Keratinocyte (primary cell): Measurements from ENCODE around the gene HDGFL3. TPM values are rescaled to one million over a fixed set of nuclear protein-coding genes. Genes with fewer than 3 reads are reported as not detected.

Source experiments
- DNase-seq: peaks from one replicate; pipeline ENCODE4 v3.0.0-alpha.2; 2011; ENCODE audit warnings: low read depth, missing footprints, low spot score
- FAIRE-seq: peaks from 2 replicates; lab custom pipeline; 2011; peaks lifted over from hg19 to GRCh38; lab: Jason Lieb, UNC
- H2AFZ ChIP-seq: 2 replicates; pipeline ENCODE4 v1.6.0; 2012; ENCODE audit warnings: low read length, control low read depth, inconsistent platforms; ENCODE audit not compliant: control insufficient read depth
- H3K27ac ChIP-seq: 2 replicates; pipeline ENCODE4 v1.5.1; 2011; ENCODE audit warnings: low read length; ENCODE audit not compliant: control insufficient read depth, insufficient read depth
- H3K27me3 ChIP-seq: 3 replicates; pipeline ENCODE4 v1.6.0; 2011; ENCODE audit warnings: low read length; ENCODE audit not compliant: control insufficient read depth, insufficient read depth; ENCODE audit errors: extremely low read depth
- H3K36me3 ChIP-seq, 2 experiments: 2 replicates in 1 of 2; 3 replicates in 1 of 2; pipeline ENCODE4 v1.5.1; 2011; ENCODE audit warnings: low read length in 2 of 2, mild to moderate bottlenecking in 1 of 2; ENCODE audit not compliant: control insufficient read depth in 2 of 2, insufficient read depth in 2 of 2; ENCODE audit errors: extremely low read depth in 1 of 2
- H3K4me1 ChIP-seq: 3 replicates; pipeline ENCODE4 v1.5.1; 2011; ENCODE audit warnings: low read length; ENCODE audit not compliant: control insufficient read depth, insufficient read depth; ENCODE audit errors: extremely low read depth
- H3K4me2 ChIP-seq: 3 replicates; pipeline ENCODE4 v1.6.0; 2011; ENCODE audit warnings: low read depth, low read length; ENCODE audit not compliant: control insufficient read depth, insufficient read depth; ENCODE audit errors: extremely low read depth
- H3K4me3 ChIP-seq, 3 experiments: fragments of 200-600 bp in 1 of 3; sonication (generic) in 1 of 3; 2 replicates in 2 of 3; 3 replicates in 1 of 3; pipeline ENCODE4 v1.5.1; 2011 to 2016; ENCODE audit warnings: low read length in 3 of 3, mild to moderate bottlenecking in 3 of 3, control low read depth in 2 of 3, inconsistent platforms in 1 of 3, low read depth in 1 of 3, mixed read lengths in 1 of 3, mixed run types in 1 of 3, moderate library complexity in 1 of 3; ENCODE audit not compliant: control insufficient read depth in 2 of 3, insufficient read depth in 2 of 3; ENCODE audit errors: extremely low read depth in 1 of 3
- H3K79me2 ChIP-seq: 2 replicates; pipeline ENCODE4 v1.6.0; 2012; ENCODE audit warnings: low read length; ENCODE audit not compliant: control insufficient read depth, insufficient read depth
- H3K9ac ChIP-seq: 3 replicates; pipeline ENCODE4 v1.6.0; 2011; ENCODE audit warnings: low read length; ENCODE audit not compliant: control insufficient read depth, insufficient read depth; ENCODE audit errors: extremely low read depth
- H3K9me1 ChIP-seq: 3 replicates; pipeline ENCODE4 v1.6.0; 2011; ENCODE audit warnings: low read length; ENCODE audit not compliant: control insufficient read depth, insufficient read depth; ENCODE audit errors: extremely low read depth
- H3K9me3 ChIP-seq: 2 replicates; pipeline ENCODE4 v1.5.1; 2012; ENCODE audit warnings: low read depth, low read length; ENCODE audit not compliant: control insufficient read depth
- H4K20me1 ChIP-seq: 3 replicates; pipeline ENCODE4 v1.6.0; 2011; ENCODE audit warnings: low read length; ENCODE audit not compliant: control insufficient read depth, insufficient read depth; ENCODE audit errors: extremely low read depth
- EZH2 ChIP-seq: IDR thresholded peaks from one replicate; pipeline ENCODE4 v1.6.1; 2012; ENCODE audit warnings: inconsistent platforms, mild to moderate bottlenecking, low read length, moderate library complexity
- dilution Hi-C: fragments of 300-500 bp; cut with MboI; formaldehyde crosslinking; loops from one replicate; pipeline ENCODE4 v1.7.0; 2020; ENCODE audit warnings: low sequenced_read_pairs; ENCODE audit not compliant: extremely low pct_ligation_motif_present
- polyA plus RNA-seq, 5 experiments: library from polyadenylated mRNA; depleted of rRNA in 3 of 5; stranded (reverse) in 3 of 5; stranded (forward) in 1 of 5; unstranded in 1 of 5; fragments of >200 nt; gene quantifications; 1 replicate in 1 of 5; 2 replicates in 3 of 5; 3 replicates in 1 of 5; pipeline versions ENCODE4 v1.2.1 to v1.2.3, GENCODE V29; 2011 to 2012; ENCODE audit warnings: missing spikeins in 2 of 5, low read depth in 1 of 5, low replicate concordance in 1 of 5
- TF ChIP-seq, protein P1 (sequence below), 3 experiments: IDR thresholded peaks in 1 of 3; conservative IDR thresholded peaks in 1 of 3; optimal IDR thresholded peaks in 1 of 3; 2 replicates in 2 of 3; 3 replicates in 1 of 3; pipeline versions ENCODE3 to v1.5.1; 2011; ENCODE audit warnings: low read length in 3 of 3, mild to moderate bottlenecking in 3 of 3, moderate library complexity in 2 of 3, control low read depth in 1 of 3, inconsistent platforms in 1 of 3; ENCODE audit not compliant: insufficient read depth in 2 of 3; ENCODE audit errors: extremely low read depth in 1 of 3

The HDGFL3 gene
- polyA plus RNA-seq, 1 donor (not counting 4 experiments of a cell fraction or from before 2014, with no cell fraction given), result 35.1 TPM

- Histone ChIP-seq H3K27ac (no peak overlapping the region), H3K4me1 (peaks cover 20% of the 10 kb centered on the region), H4K20me1 (no peaks in the 10 kb centered on the region), H3K4me3 (no peak overlapping the region), H3K4me2 (no peak overlapping the region), H3K9ac (no peak overlapping the region), H3K36me3 (no peaks in the 10 kb centered on the region), H3K9me3 (no peaks in the 10 kb centered on the region), H3K79me2 (peaks cover 73% of the 10 kb centered on the region), H3K27me3 (no peaks in the 10 kb centered on the region), H2AFZ (no peak overlapping the region), H3K9me1 (peaks cover 2% of the 10 kb centered on the region)
- dilution Hi-C loops, result no loop called here
- DNase-seq (no peak), FAIRE-seq (peak; percentile 5)
- TF ChIP-seq, protein P1, sequence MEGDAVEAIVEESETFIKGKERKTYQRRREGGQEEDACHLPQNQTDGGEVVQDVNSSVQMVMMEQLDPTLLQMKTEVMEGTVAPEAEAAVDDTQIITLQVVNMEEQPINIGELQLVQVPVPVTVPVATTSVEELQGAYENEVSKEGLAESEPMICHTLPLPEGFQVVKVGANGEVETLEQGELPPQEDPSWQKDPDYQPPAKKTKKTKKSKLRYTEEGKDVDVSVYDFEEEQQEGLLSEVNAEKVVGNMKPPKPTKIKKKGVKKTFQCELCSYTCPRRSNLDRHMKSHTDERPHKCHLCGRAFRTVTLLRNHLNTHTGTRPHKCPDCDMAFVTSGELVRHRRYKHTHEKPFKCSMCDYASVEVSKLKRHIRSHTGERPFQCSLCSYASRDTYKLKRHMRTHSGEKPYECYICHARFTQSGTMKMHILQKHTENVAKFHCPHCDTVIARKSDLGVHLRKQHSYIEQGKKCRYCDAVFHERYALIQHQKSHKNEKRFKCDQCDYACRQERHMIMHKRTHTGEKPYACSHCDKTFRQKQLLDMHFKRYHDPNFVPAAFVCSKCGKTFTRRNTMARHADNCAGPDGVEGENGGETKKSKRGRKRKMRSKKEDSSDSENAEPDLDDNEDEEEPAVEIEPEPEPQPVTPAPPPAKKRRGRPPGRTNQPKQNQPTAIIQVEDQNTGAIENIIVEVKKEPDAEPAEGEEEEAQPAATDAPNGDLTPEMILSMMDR (optimal IDR thresholded peaks at IDR 0.05 in 1 of 3, IDR thresholded peaks at IDR 0.05 in 1 of 3, conservative IDR thresholded peaks at IDR 0.05 in 1 of 3; ENCODE audit: extremely low read depth in 1 of 3, insufficient read depth in 2 of 3, low read length in 3 of 3), result no peak
- TF ChIP-seq EZH2, result no peak
Measured at GRCh38 chr15:83200162-83200561, 7.5 kb downstream of the HDGFL3 start.

DNA sequence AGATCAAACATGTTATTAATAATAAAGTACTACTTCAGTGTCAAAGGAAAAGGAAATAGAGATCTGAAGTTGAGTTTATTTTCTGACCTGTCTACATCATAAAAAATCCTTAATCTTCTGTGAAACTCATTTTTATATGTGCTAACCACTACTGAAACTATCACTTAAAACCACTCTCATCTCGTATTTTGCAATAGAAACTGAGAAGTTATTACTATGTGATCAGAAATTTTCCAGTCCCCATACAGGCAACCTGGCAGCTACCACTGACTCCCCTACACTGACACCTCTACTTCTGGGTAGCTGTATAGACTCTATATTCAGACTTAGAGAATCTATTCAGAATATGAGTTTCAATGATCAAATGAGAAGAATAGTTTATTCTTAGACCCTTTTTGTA, 8.3 kb downstream of the HDGFL3 start:
- dilution Hi-C loops, result no loop called here
- no peak overlapping the region for H2AFZ ChIP-seq
- no peaks in the 10 kb centered on the region for H3K9me3 ChIP-seq
- no peaks in the 10 kb centered on the region for H3K36me3 ChIP-seq
- H3K27me3 ChIP-seq, result no peaks in the 10 kb centered on the region
- no peak for FAIRE-seq
- peaks cover 19% of the 10 kb centered on the region for H3K4me1 ChIP-seq
- no peak for DNase-seq
- H3K27ac ChIP-seq, result no peak overlapping the region
- peaks cover 68% of the 10 kb centered on the region for H3K79me2 ChIP-seq
- H3K9me1 ChIP-seq, result peaks cover 2% of the 10 kb centered on the region
- TF ChIP-seq EZH2, result no peak
- TF ChIP-seq, protein P1 (optimal IDR thresholded peaks at IDR 0.05 in 1 of 3, IDR thresholded peaks at IDR 0.05 in 1 of 3, conservative IDR thresholded peaks at IDR 0.05 in 1 of 3; ENCODE audit: extremely low read depth in 1 of 3, insufficient read depth in 2 of 3, low read length in 3 of 3), result no peak
- H4K20me1 ChIP-seq, result no peaks in the 10 kb centered on the region
- H3K4me3 ChIP-seq, result no peak overlapping the region
- H3K9ac ChIP-seq, result no peak overlapping the region
- H3K4me2 ChIP-seq, result no peak overlapping the region
